Stimulated activated CD8-positive, alpha-beta memory T cell treated with anti-CD3 and anti-CD28 coated beads, Interleukin-15, amount 100 ng/mL, for 4 hours (primary cell): ENCODE measurements around the gene PNCK.

Experiments
- DNase-seq, 2 donors: peaks; one replicate each; pipeline ENCODE4 v3.0.0-alpha.2; 2020; ENCODE audit warnings: low read depth in 2 of 2

The PNCK gene

DNA sequence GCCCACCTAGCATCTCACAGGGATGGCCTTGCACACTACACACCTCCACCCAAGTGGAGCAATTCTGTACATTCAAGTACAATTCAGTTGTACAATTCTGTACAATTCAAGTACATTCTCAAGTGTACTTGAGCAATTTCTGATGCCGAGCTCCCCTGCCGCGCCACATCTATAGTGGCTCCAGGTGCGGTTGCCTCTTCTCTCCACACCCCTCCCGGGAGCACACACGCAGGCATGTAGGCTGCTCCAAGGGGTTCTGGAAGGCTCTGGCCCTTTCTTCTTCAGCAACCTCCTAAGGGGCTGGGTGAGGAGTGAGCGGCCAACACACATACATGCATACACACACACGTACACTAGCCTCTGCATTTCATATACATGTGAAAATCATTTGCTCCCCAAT, 45.5 kb downstream of the PNCK start:
- no peak for DNase-seq

DNA sequence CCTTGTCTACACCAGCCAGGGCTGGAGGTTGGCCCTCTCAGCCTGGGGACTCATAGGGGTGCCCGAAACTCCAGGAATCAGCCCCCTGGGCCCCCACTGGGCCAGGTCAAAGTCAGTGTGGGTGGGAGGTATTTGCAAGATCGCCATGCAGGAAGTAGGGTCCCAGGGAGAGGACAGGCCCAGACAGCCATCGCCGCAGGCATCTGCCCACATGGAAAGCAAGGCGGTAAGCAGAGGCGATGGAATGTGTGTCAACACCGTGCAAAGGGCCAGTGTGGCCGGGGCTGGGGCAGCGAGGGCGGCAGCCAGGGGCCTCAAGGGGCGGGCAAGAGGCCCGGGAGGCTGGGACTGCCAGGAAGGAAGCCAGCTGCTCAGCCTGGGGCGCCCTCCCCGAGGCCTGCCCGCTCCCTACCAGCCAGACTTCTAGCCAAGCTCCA, 45.9 kb downstream of the PNCK start:
- no peak for DNase-seq

DNA sequence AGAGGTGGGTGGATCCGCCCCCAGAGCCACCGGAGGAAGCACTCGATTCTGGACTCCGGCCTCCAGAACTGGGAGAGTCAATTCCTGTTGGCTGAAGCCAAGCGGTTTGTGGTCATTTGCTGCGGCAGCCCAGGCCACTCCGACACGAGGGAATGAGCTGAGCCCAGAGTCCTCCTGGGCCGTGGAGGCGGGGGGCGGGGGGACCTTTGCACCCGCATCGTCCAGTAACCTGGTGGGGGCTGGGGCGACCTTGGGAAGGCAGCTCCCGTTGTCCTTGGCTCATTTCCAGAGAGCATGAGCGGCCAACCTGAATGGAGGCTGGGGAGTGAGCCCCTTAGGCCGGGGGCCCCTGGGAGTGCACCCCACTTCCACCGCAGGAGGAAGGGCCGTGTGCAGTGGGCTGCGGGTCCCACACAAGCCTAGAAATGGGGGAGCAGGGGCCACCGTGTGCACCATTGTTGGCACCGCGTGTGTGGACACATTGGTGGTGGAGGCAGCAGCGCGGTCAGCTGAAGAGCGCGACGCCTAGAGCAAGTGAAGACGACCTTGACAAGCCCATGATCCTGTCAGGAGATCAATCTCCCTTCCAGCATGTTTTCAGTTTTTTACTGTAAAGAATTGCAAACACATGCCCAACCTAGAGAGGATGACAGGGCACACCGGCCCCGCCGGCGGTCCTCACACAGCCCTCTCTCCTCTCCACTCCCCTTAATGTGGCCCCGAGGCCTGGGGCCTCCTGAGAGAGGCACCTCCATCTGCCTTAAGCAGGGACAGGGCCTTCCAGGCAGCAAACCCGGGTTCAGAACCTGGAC, 46.5 kb downstream of the PNCK start:
- DNase-seq: no peak

- no peak for DNase-seq
Observed at GRCh38 chrX:153626025-153626633, 47.5 kb downstream of the PNCK start.

DNA sequence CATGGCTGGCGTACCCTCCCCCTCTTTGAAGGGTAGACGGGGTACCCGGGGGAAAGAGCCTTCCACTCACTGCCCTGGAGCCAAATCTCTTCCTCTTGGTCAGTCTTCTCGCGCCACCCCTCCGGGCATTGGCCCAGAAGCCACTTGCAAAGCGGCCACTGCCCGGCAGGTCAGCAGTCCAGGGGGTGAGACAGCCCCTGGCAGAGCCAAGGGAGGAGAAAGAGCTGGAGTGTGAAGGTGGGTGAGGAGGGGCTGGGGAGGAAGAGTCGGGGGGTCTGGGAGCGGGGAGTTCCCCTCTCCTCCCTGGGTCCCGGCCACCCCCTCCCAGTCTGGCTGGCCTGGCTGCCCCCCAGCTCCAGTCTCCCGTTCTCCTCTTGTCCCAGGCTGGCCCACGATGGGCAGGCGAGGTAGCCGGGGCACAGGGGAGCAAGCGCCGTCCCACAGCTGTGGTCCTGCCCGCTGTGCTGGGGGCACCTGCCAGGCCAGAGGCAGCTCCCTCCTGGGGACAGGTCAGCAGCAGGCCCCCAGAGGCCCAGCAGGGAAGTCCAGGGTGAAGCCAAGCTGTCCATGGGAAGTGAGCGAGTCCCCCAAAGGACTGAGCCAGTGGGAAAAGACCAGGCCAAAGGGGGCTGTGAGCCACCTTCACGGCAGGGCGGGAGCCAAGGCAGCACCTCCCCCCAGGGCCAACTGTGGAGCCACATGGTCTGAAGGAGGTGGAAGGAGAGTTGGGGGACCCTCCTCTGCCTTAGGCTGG, 48.2 kb downstream of the PNCK start:
- DNase-seq: no peak

GRCh38 chrX:153624196-153625091, 49.2 kb downstream of the PNCK start:
- no peak for DNase-seq

DNA sequence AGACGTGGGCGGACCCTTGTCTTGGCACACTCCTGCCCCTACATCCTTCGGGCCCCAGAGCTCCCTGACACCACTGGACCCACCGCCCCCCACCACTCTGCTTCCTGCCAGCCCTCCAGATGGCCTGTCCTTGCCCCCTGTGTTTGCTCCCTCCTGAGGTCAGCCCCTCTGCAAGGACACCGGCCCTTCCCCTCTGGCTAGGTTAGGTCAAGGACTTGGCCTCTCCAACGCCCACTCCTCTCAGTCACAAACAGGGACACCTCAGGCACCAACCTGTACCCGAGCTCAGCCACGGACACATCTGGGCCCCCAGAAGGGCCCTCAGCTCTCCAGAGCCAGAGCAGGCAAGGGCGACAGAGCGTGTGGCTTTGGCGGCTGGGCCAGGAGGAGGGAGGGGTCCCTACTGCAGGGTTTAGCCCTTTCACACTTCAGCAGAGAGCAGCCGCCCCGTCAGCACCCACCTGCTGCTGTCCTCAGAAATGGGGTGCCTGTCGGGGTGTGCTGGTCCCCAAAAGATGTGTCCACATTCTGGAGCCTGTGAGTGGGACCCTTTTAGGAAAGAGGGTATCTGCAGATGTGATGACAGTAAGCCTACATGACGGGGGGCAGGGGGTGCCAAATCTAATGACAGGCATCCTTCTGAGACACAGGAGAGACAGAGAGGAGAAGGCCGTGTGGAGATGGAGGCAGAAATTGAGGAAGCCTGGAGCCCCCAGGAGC, 50.1 kb downstream of the PNCK start:
- no peak for DNase-seq

- DNase-seq: no peak
Observed at GRCh38 chrX:153622661-153623309, 50.8 kb downstream of the PNCK start.

- no peak for DNase-seq
Observed at GRCh38 chrX:153621949-153622598, 51.5 kb downstream of the PNCK start.

GRCh38 chrX:153620576-153620975, 53.0 kb downstream of the PNCK start:
- no peak for DNase-seq
